Bronchial epithelial cell (primary cell): ENCODE data around the gene DSE. TPM values are rescaled to one million over a fixed set of nuclear protein-coding genes. Genes with fewer than 3 reads are reported as not detected.

ENCODE experiments used
- DNase-seq: peaks from one replicate; pipeline ENCODE4 v3.0.0-alpha.2; 2010; ENCODE audit warnings: low read depth
- FAIRE-seq: peaks from 2 replicates; lab custom pipeline; 2011; peaks lifted over from hg19 to GRCh38; lab: Jason Lieb, UNC
- H3K27me3 ChIP-seq: 2 replicates; pipeline ENCODE4 v1.5.1; 2011; ENCODE audit warnings: low read length; ENCODE audit not compliant: control insufficient read depth, insufficient read depth
- H3K36me3 ChIP-seq: 2 replicates; pipeline ENCODE4 v1.5.1; 2011; ENCODE audit warnings: low read length; ENCODE audit not compliant: control insufficient read depth, insufficient read depth
- H3K4me3 ChIP-seq: 2 replicates; pipeline ENCODE4 v1.5.1; 2011; ENCODE audit warnings: mild to moderate bottlenecking, low read depth, low read length, control low read depth
- total RNA-seq: library from RNA; depleted of rRNA; stranded (reverse); fragments of >200 nt; gene quantifications from 2 replicates; pipeline ENCODE4 v1.2.1, GENCODE V29; 2014
- TF ChIP-seq, protein P1 (sequence below): IDR thresholded peaks from 2 replicates; pipeline ENCODE4 v1.5.1; 2011; ENCODE audit warnings: mild to moderate bottlenecking, moderate library complexity, low read length, control low read depth, inconsistent platforms; ENCODE audit not compliant: insufficient read depth, severe bottlenecking

The DSE gene
- total RNA-seq, 1 donor from 2014 or later = 100 TPM

DNA sequence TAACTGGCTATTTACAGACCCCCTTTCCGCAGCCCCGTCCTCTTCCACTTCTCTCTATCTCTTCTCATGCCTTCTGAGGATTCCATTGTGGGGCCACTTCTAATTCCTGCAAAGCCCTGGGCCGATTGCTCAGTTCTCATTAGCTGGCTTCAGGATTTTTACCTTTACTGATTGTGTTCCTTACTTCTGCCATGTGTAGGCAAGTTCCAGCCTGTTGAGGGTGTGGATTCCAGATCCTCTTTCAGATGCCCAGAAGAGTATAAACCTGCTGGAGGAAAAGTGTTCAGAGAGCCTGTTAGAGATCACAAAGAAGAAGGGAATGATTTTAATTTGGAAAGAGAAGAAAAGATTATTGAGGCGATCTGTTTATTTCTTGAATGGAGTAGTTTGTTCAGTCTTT lies 5.4 kb downstream of the DSE start:
- H3K36me3 ChIP-seq = peaks cover 3% of the 10 kb centered on the region
- TF ChIP-seq, protein P1, sequence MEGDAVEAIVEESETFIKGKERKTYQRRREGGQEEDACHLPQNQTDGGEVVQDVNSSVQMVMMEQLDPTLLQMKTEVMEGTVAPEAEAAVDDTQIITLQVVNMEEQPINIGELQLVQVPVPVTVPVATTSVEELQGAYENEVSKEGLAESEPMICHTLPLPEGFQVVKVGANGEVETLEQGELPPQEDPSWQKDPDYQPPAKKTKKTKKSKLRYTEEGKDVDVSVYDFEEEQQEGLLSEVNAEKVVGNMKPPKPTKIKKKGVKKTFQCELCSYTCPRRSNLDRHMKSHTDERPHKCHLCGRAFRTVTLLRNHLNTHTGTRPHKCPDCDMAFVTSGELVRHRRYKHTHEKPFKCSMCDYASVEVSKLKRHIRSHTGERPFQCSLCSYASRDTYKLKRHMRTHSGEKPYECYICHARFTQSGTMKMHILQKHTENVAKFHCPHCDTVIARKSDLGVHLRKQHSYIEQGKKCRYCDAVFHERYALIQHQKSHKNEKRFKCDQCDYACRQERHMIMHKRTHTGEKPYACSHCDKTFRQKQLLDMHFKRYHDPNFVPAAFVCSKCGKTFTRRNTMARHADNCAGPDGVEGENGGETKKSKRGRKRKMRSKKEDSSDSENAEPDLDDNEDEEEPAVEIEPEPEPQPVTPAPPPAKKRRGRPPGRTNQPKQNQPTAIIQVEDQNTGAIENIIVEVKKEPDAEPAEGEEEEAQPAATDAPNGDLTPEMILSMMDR = no peak
- no peaks in the 10 kb centered on the region for H3K27me3 ChIP-seq
- H3K4me3 ChIP-seq = no peak overlapping the region
- DNase-seq (peak; percentile 90), FAIRE-seq (no peak)

DNA sequence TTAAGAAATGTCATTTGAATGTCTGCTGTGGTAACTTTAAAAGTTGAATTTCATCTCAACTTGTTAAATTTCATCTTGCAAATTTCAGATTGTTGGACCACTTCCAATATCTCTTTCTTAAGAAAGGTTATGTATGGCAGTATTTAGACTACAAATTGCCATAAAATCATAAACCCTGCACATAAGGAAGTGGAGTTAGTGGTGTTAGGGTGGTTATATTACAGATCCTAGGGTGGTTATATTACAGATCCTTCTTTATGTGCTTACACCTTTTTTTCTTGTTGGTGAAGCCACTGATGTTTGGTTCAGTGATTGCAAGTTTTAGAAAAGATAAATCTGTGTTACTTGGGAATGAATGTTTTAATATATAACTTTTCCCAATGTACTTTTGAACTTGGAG lies 9.0 kb downstream of the DSE start:
- Histone ChIP-seq H3K27me3 (no peaks in the 10 kb centered on the region), H3K36me3 (peaks cover 3% of the 10 kb centered on the region), H3K4me3 (no peak overlapping the region)
- FAIRE-seq = no peak
- TF ChIP-seq, protein P1 = no peak
- DNase-seq = no peak

DNA sequence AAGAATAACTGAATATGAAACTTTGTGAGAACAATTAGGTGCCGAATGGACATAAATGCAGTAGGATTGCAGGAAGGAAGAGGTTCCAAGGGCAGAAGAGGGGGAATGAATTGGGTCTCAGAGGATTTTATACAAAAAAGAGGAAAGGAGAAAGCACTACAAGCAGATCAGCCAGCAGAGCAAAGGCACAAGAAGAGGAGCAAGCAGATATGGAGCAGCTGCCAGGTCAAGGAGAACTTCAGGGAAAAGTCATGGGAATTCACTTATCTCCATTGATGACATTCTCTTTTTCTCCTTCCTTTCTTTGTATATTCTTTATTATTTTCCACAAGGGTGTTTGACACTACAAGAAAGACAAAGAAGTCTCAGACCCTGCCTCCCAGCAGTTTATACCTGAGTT lies 9.6 kb downstream of the DSE start:
- H3K36me3 ChIP-seq = peaks cover 3% of the 10 kb centered on the region
- no peak overlapping the region for H3K4me3 ChIP-seq
- no peak for DNase-seq
- no peak for FAIRE-seq
- TF ChIP-seq, protein P1 = no peak
- H3K27me3 ChIP-seq = no peaks in the 10 kb centered on the region

DNA sequence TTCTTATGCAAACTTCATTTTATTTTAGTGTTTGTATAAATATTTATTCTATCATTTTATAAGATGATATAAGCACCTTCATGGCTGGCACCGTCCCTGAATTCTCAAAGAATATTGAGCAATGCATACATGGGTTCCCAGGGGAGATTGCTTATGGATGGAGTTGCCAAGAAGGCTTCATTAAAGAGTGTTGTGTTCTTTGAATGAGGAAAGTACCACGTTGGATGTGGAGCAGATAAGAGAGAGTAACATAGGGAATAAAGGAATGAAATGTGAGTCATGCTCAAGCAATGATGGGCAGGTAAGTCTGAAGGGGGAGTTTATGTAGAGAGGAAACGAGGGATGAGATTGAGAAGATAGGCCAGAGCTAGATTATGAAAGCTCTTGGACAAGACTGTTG lies 10.3 kb downstream of the DSE start:
- peak; percentile 55 for DNase-seq
- TF ChIP-seq, protein P1 = no peak
- no peaks in the 10 kb centered on the region for H3K27me3 ChIP-seq
- peaks cover 3% of the 10 kb centered on the region for H3K36me3 ChIP-seq
- FAIRE-seq = no peak
- H3K4me3 ChIP-seq = no peak overlapping the region

DNA sequence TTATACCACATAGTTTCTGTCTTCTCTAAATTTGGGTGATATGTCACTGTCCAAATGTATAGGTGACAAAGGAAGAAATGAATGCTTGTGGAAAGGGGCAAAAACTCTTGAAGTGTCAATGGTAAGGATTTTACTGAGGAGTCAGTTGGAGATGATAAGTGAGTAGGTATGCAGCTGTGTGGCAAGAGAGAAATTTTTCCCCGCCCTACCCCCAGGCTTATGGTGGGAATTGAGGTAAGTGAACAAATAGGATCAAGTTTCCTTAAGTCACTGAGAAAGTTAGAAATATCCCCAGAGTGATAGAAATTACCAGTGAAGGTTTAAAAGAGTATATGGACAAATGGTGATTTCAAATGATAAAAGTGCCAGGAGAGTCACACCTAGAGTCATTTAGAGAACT lies 11.8 kb downstream of the DSE start:
- Histone ChIP-seq H3K27me3 (no peaks in the 10 kb centered on the region), H3K36me3 (peaks cover 2% of the 10 kb centered on the region), H3K4me3 (no peak overlapping the region)
- TF ChIP-seq, protein P1 = no peak
- FAIRE-seq (peak; percentile 76), DNase-seq (peak; percentile 72)

DNA sequence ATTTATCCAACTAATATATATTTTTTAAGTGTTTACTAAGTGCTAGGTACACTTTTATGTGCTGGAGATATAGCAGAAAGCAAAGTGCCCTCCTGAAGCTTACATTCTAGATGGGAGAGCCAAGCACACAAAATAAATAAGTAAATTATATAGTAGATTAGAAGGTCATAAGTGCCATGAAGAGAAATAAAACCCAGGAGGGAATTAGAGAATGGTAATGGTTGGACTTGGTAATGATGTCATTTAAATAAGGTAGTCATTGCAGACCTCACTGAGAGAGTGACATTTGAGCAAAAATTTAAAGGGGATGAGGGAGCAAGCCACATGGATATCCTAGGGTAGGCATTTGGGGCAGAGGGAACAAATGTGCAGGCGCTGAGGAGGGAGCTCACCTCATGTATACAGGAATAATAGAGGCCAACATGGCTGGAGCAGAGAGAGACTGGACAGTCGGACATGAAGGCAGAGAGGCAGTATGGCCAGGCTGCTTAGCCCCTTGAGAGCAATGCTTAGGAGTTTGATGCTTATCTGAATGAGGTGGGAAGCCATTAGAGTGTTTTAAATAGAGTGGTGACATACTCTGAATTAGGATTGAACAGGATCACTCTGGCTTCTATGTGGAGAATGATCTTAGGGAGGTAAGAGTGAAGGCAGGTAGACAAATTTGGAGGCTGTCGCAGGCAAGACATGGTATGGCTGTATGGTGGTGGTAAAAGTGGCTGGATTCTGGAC lies 14.1 kb downstream of the DSE start:
- FAIRE-seq (no peak), DNase-seq (no peak)
- no peak overlapping the region for H3K4me3 ChIP-seq
- no peaks in the 10 kb centered on the region for H3K36me3 ChIP-seq
- TF ChIP-seq, protein P1 = no peak
- no peaks in the 10 kb centered on the region for H3K27me3 ChIP-seq
